Measurements from ENCODE around the gene YBX3. TPM values are rescaled to one million over a fixed set of nuclear protein-coding genes. Genes with fewer than 3 reads are reported as not detected.

The YBX3 gene
- total and polyA plus RNA-seq, 2 of the 4 experiments (the other 2 are of a cell fraction): 33.7 to 132 TPM

GRCh38 chr12:10730559-10730958 is 7.4 kb upstream of the YBX3 start:
- ChIA-PET POLR2A (ENCODE audit: unreplicated experiment) (no interaction called here), CTCF (no interaction called here)
- Histone ChIP-seq H4K8ac (ENCODE audit: low read depth in 2 of 2, low read length in 2 of 2) (no peak overlapping the region), H3K4me1 (ENCODE audit: control insufficient read depth, insufficient read depth, low read length) (no peaks in the 10 kb centered on the region), H2AK5ac (ENCODE audit: low read depth, low read length) (no peak overlapping the region), H3K56ac (ENCODE audit: extremely low read depth, insufficient read depth, low read length) (no peak overlapping the region), H3K18ac (ENCODE audit: low read depth, low read length) (no peak overlapping the region), H3K14ac (replicated peaks; ENCODE audit: low read depth, low read length) (no peak overlapping the region), H2AK9ac (replicated peaks; ENCODE audit: low read depth, low read length, poor library complexity) (no peak overlapping the region), H3K36me3 (ENCODE audit: control insufficient read depth, insufficient read depth, low read length) (no peaks in the 10 kb centered on the region), H4K5ac (ENCODE audit: low read depth, low read length) (no peak overlapping the region), H2BK120ac (ENCODE audit: low read depth, low read length) (no peak overlapping the region), H3K4me3 (ENCODE audit: insufficient read depth, low read depth, low read length) (no peak overlapping the region), H3K27ac (ENCODE audit: insufficient read depth, low read length) (no peak overlapping the region), H2AFZ (replicated peaks; ENCODE audit: low read length, poor library complexity) (no peak overlapping the region), H2BK15ac (ENCODE audit: low read depth, low read length) (no peak overlapping the region), H3K79me1 (ENCODE audit: low read depth in 1 of 2, low read length in 2 of 2) (no peaks in the 10 kb centered on the region), H3K4ac (ENCODE audit: low read depth, low read length) (no peak overlapping the region), H3K27me3 (ENCODE audit: control insufficient read depth, insufficient read depth, low read length) (peaks cover 32% of the 10 kb centered on the region), H3K4me2 (ENCODE audit: low read depth, low read length) (no peak overlapping the region), H2BK20ac (ENCODE audit: low read depth, low read length) (no peak overlapping the region), H3K9me3 (ENCODE audit: control insufficient read depth, insufficient read depth, low read length) (no peaks in the 10 kb centered on the region), H3K9ac (ENCODE audit: low read depth, low read length) (no peak overlapping the region), H4K91ac (ENCODE audit: insufficient read depth, low read depth, low read length) (no peak overlapping the region), H3K23ac (ENCODE audit: low read depth, low read length) (no peak overlapping the region), H2BK5ac (ENCODE audit: low read depth, low read length, poor library complexity, severe bottlenecking) (no peak overlapping the region), H4K20me1 (ENCODE audit: insufficient read depth, low read length) (no peaks in the 10 kb centered on the region), H3K9me1 (ENCODE audit: insufficient read depth, low read length) (no peaks in the 10 kb centered on the region)
- BruUV-seq (replicated peaks): no TSS peak
- dilution Hi-C loops (cut with HindIII; ENCODE audit: low sequenced_read_pairs, unreplicated experiment) (no loop called here), in situ Hi-C loops (cut with MboI; ENCODE audit: low sequenced_read_pairs) (no loop called here), intact Hi-C loops (cut with micrococcal nuclease) (no loop called here)
- DNase-seq (no peak), ATAC-seq (ENCODE audit: low read depth) (no peak)
- TF ChIP-seq CHD1 (IDR thresholded peaks at IDR 0.05; ENCODE audit: low read depth, low read length): no peak
- no peak for TF ChIP-seq MAZ (IDR thresholded peaks at IDR 0.05; ENCODE audit: borderline replicate concordance, low read depth, low read length)
- no peak for TF ChIP-seq FOS (IDR thresholded peaks at IDR 0.05; ENCODE audit: low read depth, low read length)
- no peak for TF ChIP-seq POLR2A (IDR thresholded peaks at IDR 0.05; ENCODE audit: low read depth, low read length)
- TF ChIP-seq MXI1 (IDR thresholded peaks at IDR 0.05; ENCODE audit: borderline replicate concordance, low read depth, low read length): no peak
- TF ChIP-seq ELK1 (IDR thresholded peaks at IDR 0.05; ENCODE audit: borderline replicate concordance, low read depth, low read length): no peak
- no peak for TF ChIP-seq MAFK (IDR thresholded peaks at IDR 0.05; ENCODE audit: low read depth, low read length)
- no peak for TF ChIP-seq BHLHE40 (IDR thresholded peaks at IDR 0.05; ENCODE audit: low read depth, low read length)
- no peak for TF ChIP-seq RAD21 (IDR thresholded peaks at IDR 0.05; ENCODE audit: low read length)
- no peak for TF ChIP-seq SMC3 (IDR thresholded peaks at IDR 0.05; ENCODE audit: low read depth, low read length)
- TF ChIP-seq RCOR1 (IDR thresholded peaks at IDR 0.05; ENCODE audit: insufficient replicate concordance, low read length): no peak
- no peak for TF ChIP-seq USF2 (IDR thresholded peaks at IDR 0.05; ENCODE audit: low read depth, low read length)
- no peak for TF ChIP-seq RFX5 (IDR thresholded peaks at IDR 0.05; ENCODE audit: low read depth, low read length)

Measured in IMR-90 (cell line).